ENCODE measurements around the gene CAPRIN2.

DNA sequence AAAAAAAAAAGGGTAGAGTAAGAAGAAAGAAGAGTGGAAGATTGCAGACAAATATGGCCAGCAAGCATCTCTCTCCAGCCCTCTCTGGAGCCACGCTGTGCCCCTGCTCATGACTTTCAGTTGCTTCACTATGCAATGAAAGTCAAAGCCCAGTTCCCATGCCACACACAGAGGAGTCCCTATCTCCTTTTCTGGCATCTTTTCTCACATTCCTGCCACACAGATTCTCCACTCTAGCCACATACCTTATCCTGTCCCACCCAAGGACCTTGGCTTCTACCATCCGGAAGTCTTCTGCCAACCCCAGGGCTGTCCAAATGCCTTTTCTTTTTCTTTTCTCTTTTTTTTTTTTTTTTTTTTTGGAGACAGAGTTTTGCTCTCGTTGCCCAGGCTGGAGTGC is 39.3 kb upstream of the CAPRIN2 start:
- TF ChIP-seq, protein P1, sequence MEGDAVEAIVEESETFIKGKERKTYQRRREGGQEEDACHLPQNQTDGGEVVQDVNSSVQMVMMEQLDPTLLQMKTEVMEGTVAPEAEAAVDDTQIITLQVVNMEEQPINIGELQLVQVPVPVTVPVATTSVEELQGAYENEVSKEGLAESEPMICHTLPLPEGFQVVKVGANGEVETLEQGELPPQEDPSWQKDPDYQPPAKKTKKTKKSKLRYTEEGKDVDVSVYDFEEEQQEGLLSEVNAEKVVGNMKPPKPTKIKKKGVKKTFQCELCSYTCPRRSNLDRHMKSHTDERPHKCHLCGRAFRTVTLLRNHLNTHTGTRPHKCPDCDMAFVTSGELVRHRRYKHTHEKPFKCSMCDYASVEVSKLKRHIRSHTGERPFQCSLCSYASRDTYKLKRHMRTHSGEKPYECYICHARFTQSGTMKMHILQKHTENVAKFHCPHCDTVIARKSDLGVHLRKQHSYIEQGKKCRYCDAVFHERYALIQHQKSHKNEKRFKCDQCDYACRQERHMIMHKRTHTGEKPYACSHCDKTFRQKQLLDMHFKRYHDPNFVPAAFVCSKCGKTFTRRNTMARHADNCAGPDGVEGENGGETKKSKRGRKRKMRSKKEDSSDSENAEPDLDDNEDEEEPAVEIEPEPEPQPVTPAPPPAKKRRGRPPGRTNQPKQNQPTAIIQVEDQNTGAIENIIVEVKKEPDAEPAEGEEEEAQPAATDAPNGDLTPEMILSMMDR (IDR thresholded peaks at IDR 0.05; ENCODE audit: low read depth, low read length), result no peak
- TF ChIP-seq MYC (IDR thresholded peaks at IDR 0.05; ENCODE audit: low read depth, low read length) (no peak), POLR2A (IDR thresholded peaks at IDR 0.05; ENCODE audit: extremely low read depth, insufficient read length) (no peak)
